ENCODE results near the gene TEX22.

Gene TEX22

DNA sequence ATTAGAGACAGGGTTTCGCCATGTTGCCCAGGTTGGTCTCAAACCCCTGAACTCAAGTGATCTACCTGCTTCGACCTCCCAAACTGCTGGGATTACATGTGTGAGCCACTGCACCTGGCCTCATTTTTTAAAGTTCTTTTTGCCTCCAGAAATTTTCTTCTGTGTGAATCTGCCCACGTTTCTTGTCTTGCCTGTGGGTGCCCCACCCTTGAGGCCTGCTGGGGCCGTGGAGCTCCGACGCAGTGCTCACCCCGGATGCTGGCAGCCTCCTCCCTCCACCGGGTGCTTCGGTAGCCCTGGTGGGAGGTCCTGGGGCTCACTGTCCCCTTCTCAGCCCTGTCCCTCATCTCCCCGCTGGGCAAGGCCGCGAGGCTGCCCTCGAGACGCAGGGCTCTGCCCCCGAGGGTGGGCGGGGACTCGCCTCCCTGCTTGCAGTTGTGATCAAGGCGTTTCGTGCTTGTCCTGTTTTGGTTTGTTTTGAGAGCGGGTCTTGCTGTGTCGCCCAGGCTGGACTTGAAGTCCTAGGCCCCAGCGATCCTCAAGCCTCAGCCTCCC is 56.8 kb downstream of the TEX22 start:
- TF ChIP-seq, protein P1, sequence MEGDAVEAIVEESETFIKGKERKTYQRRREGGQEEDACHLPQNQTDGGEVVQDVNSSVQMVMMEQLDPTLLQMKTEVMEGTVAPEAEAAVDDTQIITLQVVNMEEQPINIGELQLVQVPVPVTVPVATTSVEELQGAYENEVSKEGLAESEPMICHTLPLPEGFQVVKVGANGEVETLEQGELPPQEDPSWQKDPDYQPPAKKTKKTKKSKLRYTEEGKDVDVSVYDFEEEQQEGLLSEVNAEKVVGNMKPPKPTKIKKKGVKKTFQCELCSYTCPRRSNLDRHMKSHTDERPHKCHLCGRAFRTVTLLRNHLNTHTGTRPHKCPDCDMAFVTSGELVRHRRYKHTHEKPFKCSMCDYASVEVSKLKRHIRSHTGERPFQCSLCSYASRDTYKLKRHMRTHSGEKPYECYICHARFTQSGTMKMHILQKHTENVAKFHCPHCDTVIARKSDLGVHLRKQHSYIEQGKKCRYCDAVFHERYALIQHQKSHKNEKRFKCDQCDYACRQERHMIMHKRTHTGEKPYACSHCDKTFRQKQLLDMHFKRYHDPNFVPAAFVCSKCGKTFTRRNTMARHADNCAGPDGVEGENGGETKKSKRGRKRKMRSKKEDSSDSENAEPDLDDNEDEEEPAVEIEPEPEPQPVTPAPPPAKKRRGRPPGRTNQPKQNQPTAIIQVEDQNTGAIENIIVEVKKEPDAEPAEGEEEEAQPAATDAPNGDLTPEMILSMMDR (IDR thresholded peaks at IDR 0.05; ENCODE audit: borderline replicate concordance, control extremely low read depth, extremely low read depth, insufficient read depth, missing control alignments) = no peak
- in situ Hi-C loops (cut with MboI; ENCODE audit: low sequenced_read_pairs, unreplicated experiment) = no loop called here
- DNase-seq (ENCODE audit: low spot score) = no peak

DNA sequence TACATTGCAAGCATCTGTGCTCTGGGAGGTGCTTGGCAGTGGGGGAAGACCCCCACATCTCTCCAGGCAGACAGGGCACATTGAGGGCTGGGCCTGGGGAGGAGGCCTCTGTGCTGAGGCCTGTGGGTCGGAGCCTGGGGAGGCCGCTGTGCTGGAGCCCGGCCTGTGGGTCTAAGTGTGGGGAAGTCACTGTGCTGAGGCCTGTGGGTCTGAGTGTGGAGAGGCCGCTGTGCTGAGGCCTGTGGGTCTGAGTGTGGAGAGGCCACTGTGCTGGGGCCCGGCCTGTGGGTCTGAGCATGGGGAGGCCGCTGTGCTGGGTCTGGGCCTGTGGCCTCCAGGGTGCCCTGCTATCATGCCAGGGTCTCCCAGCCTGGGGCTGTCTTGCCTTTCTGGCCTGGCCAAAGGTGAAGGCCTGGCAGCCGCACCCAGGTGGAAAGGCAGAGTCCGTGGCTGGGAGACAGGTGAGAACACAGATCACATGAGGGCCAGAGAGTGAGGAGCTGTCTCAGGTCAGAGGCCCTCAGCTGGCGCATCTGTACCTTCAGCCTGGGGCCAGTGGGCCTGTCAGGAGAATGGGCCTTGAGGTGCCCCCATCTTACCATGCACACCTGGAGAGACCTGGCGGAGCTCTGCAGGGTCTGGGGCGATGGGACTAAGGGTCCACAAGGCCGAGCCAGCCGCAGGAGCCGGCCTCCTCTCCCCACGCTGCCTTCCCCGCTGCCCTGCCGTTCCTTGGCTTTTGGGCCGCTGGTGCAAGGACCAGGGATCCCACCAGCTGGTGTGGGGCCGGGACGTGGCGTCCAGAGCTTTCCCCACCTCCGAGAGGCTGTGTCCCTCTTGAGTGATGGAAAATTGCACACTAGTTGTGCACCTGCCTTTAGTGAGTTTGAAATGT is 57.7 kb downstream of the TEX22 start:
- TF ChIP-seq, protein P1 (IDR thresholded peaks at IDR 0.05; ENCODE audit: borderline replicate concordance, control extremely low read depth, extremely low read depth, insufficient read depth, missing control alignments) = no peak
- no peak for DNase-seq (ENCODE audit: low spot score)
- in situ Hi-C loops (cut with MboI; ENCODE audit: low sequenced_read_pairs, unreplicated experiment) = no loop called here

DNA sequence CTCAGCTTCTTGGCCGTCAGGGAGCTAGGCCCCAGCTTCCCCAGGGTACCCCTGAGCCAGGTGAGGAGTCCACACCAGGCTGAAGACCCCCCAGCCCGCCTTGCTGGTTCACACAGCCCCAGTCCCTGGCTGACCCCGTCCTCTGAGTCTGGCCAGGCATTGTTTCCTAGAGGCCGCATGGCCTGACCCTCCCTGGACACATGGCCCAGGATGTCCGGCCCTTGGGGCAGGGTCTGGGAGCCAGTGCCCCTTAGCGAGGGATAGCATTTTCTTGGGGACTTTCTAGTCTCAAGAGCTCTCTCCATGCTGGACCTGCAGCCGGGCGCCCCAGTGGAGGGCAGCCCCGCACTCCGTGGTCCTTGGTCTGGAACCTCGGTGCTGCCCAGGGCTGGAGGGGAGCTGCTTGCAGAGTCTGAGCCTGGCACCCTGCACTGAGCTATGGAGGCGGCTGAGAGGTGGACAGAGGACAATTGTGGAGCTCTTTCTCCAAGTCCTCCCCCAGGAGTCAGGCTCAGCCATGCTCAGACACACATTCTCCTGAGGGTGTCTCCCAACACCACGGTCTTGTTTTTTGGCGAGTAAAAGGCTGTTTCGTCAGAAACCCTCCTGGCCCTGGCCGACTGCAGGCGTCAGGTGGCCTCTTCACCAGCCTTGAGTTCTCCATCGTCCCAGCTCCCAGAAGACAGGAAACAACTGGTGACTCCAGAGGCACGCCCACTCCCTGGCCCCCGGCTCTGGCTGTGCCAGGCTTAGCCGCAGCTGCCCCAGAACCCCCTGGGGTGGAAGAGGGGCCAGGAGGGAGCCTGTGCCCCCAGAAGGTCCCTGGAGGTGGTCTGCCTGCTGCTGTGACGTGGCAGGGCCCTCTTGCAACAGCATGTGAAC is 58.6 kb downstream of the TEX22 start:
- in situ Hi-C loops (cut with MboI; ENCODE audit: low sequenced_read_pairs, unreplicated experiment) = no loop called here
- TF ChIP-seq, protein P1 (IDR thresholded peaks at IDR 0.05; ENCODE audit: borderline replicate concordance, control extremely low read depth, extremely low read depth, insufficient read depth, missing control alignments) = no peak
- DNase-seq (ENCODE audit: low spot score) = no peak

DNA sequence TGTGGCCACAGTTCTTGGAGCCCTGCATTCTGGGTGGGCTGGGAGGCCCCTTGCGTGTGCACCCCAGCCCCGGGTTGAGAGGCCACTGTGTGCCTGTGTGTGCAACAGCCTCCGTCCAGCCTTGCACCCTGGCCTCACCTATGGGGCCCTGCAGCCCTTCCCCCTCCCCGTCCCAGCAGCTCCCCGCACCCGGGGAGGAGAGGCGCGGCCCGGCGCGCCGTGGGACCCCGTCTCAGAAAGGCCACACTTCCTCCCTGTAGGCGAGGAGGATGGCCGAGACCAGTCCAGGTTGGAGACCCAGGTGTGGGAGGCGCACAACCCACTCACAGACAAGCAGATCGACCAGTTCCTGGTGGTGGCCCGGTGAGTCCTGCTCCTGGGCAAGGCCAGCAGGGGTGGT is 59.7 kb downstream of the TEX22 start:
- TF ChIP-seq, protein P1 (IDR thresholded peaks at IDR 0.05; ENCODE audit: borderline replicate concordance, control extremely low read depth, extremely low read depth, insufficient read depth, missing control alignments) = no peak
- no peak for DNase-seq (ENCODE audit: low spot score)
- in situ Hi-C loops (cut with MboI; ENCODE audit: low sequenced_read_pairs, unreplicated experiment) = no loop called here

DNA sequence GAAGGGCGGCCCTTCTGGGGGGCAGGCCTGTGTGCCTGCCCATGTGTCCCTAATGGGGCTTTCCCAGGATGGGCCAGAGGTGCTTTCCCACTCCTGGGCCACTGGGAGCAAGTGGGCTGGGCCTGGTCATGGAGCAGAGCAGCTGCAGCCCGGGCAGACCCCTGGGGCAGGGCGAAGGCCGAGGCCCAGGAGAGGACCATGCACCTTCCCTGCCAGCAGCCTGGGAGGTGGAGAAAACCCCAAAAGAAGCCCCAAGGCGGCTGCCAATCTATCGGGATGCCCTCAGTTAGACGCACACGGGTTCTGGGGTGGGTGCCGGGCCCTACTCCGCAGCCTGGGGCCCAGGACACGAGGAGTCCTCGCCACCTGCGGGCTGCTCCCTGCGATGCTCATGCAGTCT is 60.2 kb downstream of the TEX22 start:
- in situ Hi-C loops (cut with MboI; ENCODE audit: low sequenced_read_pairs, unreplicated experiment) = no loop called here
- TF ChIP-seq, protein P1 (IDR thresholded peaks at IDR 0.05; ENCODE audit: borderline replicate concordance, control extremely low read depth, extremely low read depth, insufficient read depth, missing control alignments) = no peak
- DNase-seq (ENCODE audit: low spot score) = no peak

DNA sequence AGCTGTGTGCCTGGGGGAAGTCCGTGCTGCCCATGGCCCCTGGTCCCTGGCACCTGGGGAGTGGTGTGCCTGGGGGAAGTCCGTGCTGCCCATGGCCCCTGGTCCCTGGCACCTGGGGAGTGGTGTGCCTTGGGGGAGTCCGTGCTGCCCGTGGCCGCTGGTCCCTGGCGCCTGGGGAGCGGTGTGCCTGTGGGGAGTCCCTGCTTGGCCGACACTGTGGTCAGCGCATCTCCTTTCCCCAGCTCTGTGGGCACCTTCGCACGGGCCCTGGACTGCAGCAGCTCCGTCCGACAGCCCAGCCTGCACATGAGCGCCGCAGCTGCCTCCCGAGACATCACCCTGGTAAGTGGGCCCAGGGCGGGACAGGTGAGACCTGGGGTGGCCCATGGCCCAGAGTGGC is 61.8 kb downstream of the TEX22 start:
- TF ChIP-seq, protein P1 (IDR thresholded peaks at IDR 0.05; ENCODE audit: borderline replicate concordance, control extremely low read depth, extremely low read depth, insufficient read depth, missing control alignments) = no peak

More for the DNA sequence above, 61.8 kb downstream of the TEX22 start:
- in situ Hi-C loops (cut with MboI; ENCODE audit: low sequenced_read_pairs, unreplicated experiment) = no loop called here
- no peak for DNase-seq (ENCODE audit: low spot score)
